CD4-positive, alpha-beta T cell treated with Interleukin-6 for 4 hours (primary cell): Measurements from ENCODE around the gene HCLS1.
"Not testable (repeated sequence)": the region's sequence is repeated elsewhere in the genome, so short reads cannot be mapped to it uniquely, and the experiment has no call there.

Experiments
- DNase-seq: peaks from one replicate; pipeline ENCODE4 v3.0.0-alpha.2; 2020; ENCODE audit warnings: mixed read lengths

Gene HCLS1, protein sequence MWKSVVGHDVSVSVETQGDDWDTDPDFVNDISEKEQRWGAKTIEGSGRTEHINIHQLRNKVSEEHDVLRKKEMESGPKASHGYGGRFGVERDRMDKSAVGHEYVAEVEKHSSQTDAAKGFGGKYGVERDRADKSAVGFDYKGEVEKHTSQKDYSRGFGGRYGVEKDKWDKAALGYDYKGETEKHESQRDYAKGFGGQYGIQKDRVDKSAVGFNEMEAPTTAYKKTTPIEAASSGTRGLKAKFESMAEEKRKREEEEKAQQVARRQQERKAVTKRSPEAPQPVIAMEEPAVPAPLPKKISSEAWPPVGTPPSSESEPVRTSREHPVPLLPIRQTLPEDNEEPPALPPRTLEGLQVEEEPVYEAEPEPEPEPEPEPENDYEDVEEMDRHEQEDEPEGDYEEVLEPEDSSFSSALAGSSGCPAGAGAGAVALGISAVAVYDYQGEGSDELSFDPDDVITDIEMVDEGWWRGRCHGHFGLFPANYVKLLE

GRCh38 chr3:121660356-121661171 is at the start of gene HCLS1:
HCLS1 (minus strand) TSS chr3:121660903; CDS start chr3:121658347, 2,556 bp downstream.
- peak; percentile 69 for DNase-seq

DNA sequence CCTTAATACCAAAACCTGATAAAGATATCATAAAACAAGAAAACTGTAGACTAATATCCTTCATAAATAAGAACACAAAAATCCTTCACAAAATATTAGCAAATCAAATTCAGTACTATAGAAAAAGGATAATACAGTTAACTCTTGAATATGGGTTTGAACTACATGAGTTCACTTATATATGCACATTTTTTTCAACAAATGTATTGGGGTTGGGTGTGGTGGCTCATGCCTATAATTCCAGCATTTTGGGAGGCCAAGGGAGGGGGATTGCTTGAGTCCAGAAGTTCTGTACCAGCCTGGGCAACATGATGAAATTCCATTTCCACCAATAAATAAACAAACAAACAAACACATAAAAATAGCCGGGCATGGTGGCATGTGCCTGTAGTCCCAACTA is 49.6 kb upstream of the HCLS1 start:
- no peak for DNase-seq

GRCh38 chr3:121707531-121708273 is 47.0 kb upstream of the HCLS1 start:
- DNase-seq: no peak

GRCh38 chr3:121705541-121705940 is 44.8 kb upstream of the HCLS1 start:
- no peak for DNase-seq

- DNase-seq: no peak
These were observed 43.3 kb upstream of the HCLS1 start for GRCh38 chr3:121703973-121704372.

- DNase-seq: no peak
These were observed 38.2 kb upstream of the HCLS1 start for GRCh38 chr3:121698901-121699300.

GRCh38 chr3:121698476-121698875 is 37.8 kb upstream of the HCLS1 start:
- DNase-seq: no peak

- no peak for DNase-seq
These were observed 35.5 kb upstream of the HCLS1 start for GRCh38 chr3:121696186-121696585.

DNA sequence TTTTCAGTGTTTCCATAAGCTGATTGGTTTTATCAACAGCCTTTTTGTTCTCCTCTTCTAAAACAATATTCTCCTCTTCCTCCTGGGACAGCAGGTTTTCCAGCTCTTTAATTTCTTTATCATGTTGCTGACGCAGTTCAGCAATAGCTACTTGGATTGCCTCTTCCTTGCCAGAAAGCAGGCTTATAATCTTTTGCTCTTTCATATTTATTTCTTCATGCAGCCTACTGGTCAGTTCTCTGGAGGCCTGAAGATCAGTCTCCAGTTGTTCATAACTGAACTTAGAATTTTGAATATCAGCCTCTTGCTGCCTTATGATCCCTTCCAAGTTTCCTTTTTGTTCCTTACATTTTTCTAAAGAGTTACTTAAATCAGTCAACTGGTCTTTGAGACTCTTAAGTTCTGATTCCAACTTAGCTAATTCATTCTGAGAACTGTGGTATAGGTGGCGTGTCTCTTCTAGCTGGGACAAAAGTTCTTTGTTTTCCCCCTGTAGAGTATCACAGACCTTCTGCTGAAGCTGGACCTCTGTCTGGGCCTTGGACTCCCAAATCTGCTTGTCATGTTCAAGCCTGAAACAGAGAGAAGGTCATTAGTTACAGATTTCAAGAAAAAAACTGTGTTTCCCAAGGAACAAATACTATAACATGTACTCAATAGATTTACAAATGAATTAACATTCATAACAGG is 31.5 kb upstream of the HCLS1 start:
- no peak for DNase-seq

DNA sequence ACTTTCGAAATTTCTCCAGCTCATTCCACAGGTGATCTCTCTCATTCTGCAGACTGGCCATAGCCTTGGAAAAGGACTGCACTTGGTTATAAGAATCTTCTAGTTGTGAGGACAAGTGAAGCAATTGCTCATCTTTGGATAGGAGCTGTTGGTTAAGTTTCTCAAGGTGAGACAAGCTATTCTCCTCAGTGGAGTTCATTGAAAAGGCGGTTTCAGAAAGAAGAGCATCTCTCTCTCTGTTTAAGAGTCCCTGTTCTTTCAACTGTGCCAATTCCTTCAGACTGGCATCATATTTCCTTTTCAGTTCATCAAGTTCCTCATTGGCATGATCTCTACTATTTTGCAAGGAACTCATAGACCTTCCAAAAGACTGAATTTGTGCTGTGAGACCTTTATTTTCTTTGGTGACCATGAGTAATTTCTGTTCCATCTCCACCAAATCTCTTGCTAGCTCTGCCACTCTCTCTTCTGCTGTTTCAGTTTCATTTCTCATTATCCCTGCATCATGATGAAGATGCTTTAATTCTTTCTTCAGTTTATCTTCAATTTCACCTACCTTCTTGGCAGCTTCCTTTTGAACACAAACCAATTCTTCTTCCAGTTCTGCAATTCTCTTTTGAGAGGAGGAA is 30.2 kb upstream of the HCLS1 start:
- no peak for DNase-seq

DNA sequence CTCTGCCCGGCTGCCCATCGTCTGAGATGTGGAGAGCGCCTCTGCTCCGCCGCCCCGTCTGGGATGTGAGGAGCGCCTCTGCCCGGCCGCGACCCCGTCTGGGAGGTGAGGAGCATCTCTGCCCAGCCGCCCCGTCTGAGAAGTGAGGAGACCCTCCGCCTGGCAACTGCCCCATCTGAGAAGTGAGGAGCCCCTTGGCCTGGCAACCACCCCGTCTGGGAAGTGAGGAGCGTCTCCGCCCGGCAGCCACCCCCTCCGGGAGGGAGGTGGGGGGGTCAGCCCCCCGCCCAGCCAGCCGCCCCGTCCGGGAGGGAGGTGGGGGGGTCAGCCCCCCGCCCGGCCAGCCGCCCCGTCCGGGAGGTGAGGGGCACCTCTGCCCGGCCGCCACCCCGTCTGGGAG is 28.0 kb upstream of the HCLS1 start:
- DNase-seq: not testable (repeated sequence)

DNA sequence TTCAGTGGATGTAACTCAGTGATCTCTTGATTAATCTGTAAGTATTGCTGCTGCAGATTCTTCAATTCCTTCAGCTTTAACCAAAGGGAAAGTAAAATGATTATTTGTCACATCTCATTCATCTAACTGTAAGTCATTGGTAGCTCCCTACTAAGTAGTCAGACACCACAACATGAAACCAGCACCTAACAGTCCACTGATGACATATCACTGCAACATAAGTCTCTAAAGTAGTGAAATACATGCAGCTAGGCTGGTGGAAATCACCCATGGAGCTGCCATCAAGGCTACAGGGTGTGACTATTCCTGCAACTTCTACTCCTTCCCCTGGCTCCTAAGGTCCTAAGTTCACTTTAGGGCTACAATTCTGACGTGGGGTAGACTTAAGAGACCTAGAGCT is 21.1 kb upstream of the HCLS1 start:
- DNase-seq: no peak

- DNase-seq: no peak
These were observed 16.4 kb upstream of the HCLS1 start for GRCh38 chr3:121677141-121677540.

- DNase-seq: no peak
These were observed 10.0 kb upstream of the HCLS1 start for GRCh38 chr3:121670676-121671075.

GRCh38 chr3:121667333-121667732 is 6.6 kb upstream of the HCLS1 start:
- no peak for DNase-seq

DNA sequence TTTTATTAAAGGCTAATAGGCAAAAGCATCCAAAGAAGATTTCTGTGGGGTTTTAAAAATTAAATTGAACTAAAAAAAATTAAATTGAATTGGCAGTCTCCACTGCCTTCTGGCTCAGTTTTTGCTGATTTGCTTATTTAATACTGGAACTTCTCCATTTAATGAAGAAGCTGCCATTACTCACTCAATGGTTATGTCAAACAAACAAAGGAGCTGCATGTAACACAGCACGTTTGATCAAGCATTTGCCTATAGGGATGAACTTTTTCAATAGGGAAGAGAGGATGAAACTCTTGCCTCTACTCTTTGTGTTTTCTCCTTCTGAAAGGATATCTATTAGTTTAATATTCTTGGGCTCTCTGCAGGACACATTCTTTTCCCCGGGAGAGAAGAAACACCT is 4.8 kb upstream of the HCLS1 start:
- no peak for DNase-seq

DNA sequence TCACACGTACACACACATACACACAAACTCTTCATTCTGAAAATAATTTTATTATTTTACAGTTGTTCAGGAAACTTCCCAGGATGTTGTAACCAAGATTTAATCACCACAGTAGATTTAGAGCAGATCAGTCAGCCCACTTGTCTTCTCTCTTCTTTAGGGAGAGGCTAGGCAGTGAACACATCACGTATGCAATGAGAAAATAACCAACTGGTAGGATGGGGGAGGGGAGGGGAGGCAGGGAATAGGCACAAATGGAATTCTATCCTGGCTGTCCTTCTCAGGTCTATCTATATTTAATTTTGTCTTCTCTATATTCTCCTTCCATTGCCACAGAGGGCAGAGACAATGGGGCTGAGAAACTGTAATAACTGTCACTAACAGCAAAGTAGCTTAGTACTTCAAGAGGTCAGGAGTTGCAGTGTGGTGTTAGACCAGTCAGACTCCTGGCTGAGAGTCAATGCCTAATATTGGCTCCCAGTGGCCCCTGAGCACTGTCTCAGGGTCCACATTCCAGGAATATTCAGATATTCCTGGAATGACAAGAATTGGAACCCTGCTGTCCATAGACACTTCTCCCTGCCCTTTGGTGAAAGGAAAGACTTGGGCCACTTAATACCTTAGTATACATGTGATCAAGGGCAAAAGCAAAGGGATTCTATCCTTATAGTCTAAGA is 2.6 kb upstream of the HCLS1 start:
- DNase-seq: no peak

DNA sequence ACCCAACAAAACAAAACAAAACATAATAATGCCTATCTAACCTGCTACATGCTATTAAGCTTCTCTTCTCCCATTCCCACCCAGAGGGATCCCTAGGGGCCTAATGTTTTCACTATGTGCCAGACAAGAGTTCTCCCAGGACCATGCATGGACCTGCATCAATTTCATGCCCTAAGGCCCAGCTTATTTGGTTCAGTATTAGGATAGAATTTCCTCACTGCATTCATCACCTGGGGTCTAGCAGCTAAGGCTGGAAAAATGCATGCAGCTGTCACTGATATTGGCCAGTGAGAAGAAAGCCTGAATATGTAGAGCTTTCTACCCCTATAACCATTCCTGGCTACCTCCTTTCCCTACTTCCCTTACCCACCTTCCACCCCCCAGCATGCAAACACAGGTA is 2.0 kb upstream of the HCLS1 start:
- DNase-seq: no peak

- no peak for DNase-seq
These were observed 673 bp upstream of the HCLS1 start for GRCh38 chr3:121661376-121661775.

DNA sequence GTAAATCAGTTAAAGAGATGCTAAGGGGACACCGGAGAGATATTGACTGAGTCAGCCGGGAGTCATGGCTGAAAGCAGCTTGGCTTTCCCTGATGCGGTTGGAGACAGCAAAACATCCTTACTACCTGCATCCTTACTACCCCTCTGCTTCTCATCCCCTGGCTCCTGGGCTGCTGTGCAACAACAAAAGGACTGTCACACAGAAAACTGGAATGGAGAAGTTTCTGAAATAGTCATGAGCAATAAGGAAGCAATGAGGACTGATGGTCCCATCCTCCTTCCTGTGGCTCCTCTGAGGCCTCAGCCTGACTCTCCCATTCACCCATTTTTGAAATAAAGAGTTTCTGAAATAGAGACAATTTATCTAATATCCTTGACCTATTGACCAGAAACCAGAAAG is 1.1 kb downstream of the HCLS1 start:
- DNase-seq: no peak

- DNase-seq: no peak
These were observed 1.8 kb downstream of the HCLS1 start for GRCh38 chr3:121658716-121659435.
